T follicular helper cell (primary cell): ENCODE measurements around the gene APBB2.

Source experiments
- DNase-seq: peaks from one replicate; pipeline ENCODE4 v3.0.0-alpha.2; 2020; ENCODE audit warnings: low read depth

The APBB2 gene

DNA sequence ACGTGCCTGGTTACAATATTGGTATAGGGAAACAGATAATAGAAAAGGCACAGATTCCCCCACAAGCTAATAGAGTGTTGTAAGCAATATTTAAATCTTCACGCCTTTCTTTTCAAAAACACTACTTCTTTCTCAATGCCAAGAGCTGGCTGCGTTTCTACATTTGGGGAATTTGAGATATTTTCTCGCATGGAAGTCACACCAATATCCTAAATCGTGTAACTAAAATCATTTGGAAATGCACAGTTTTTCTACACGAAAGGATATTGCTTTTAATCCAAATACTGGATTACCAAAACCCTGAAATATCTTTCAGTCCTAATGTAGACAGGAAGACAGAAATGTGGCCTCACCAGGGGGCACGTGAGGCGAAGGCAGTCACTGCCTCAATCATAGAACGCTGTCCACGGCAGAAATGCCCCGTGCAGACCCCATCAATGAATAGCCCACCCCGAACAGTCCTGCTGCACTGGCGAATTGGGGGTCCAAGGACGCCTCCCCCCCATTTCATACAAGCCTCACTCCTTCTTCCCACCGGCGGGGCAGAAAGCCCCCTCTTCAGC, 358.0 kb downstream of the APBB2 start:
- no peak for DNase-seq

DNA sequence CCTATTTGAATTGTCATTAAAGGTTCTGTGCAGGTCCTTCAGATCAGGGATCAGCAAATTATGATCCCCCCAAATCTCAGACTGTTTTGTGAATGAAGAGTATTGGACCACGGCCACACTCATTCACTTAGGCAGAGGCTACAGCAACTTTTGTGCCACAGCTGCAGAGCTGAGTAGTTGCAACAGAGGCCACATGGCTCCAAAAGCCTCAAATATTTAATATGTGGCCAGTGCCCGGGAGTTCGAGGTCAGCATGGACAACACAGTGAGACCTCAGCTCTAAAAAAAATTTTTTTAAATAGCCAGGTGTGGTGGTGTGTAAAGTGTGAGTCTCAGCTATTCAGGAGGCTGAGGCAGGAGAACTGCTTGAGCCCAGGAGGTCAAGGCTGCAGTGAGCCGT, 363.8 kb downstream of the APBB2 start:
- no peak for DNase-seq

DNA sequence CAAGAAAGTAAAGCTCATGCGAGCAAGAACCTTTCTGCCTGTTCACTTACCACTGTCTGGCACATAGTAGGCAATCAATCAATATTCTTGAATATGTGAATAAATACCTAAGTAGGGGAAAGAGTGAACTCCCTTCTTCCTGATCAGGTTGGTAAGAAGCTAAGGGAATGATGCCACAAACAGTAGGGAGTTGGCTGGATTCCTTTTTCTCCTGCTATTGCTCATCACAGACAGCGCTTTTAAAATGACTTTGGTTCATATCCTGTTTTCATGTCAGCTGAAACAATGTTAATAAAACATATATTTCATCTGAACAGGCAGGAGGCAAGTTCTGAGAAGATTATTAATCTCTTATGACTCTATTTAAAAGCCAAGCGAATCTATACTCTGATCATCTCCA, 365.4 kb downstream of the APBB2 start:
- DNase-seq = no peak

DNA sequence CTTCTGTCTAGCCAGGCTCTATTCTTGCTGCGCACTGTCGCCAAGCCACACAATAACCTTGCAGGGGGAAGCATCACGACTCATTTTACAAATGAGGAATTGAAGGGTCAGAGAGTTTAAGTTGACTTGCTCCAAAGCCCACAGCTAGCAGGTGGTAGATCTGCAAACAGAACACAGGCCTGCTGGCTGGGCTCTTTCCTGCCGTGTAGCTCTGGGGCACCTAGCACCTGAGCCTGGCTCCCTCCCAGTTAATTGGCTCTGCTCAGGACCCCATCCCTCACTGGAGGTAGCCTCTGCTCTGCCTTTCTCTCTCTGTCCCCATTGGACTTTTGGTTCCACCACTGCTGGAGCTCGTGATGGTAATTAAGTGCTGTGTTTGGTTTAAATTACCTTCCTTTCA, 366.1 kb downstream of the APBB2 start:
- DNase-seq = no peak

DNA sequence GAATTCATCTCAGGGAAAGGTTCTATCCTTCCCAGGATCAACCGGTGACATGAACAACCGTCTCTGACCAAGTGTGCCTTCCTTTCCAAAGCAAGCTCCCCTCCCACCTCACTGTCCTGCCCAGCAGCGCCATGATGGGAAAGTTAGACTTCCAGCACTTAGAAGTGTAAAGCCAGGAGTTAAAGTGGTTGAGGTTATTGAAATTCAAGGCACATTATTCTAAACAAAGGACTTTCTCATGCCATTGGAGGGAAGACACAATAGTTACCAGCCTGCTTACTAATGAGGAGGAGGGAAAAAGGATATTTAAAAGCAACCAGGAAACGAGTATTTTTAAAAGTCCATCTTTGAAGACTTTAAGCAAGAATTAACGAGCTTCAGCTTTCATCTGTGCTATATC, 367.8 kb downstream of the APBB2 start:
- no peak for DNase-seq

DNA sequence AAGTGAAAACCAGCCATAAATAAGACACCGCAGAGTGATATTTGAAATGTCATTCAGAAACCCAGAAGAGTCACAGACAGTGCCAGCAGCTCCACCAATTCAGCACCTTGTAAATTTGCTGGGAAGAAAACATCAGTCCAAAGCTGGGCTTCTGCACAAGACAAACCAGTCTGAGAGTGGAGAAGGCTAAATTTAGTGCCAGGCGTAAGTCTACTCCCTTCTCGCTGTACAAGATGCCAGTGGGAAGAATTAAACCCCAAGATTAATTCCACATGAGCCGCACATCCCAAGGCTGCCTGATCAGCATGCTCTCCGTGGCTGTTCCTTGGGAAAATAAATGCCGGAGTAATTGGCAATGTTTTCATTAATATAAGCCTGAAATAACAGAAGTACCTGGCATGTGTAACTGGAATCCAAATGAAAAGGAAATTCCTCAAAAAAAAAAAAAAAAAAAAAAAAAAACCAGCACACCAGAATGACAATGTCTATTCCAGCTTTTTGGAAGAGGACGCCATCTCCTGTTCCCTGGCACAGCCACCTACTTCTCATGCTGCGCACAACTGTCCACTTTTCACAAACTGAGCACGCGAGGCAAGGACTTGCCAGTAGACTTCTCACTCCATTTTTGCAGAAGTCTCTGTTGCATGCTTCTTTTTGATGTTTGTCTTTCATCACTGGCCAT, 369.0 kb downstream of the APBB2 start:
- DNase-seq = no peak

DNA sequence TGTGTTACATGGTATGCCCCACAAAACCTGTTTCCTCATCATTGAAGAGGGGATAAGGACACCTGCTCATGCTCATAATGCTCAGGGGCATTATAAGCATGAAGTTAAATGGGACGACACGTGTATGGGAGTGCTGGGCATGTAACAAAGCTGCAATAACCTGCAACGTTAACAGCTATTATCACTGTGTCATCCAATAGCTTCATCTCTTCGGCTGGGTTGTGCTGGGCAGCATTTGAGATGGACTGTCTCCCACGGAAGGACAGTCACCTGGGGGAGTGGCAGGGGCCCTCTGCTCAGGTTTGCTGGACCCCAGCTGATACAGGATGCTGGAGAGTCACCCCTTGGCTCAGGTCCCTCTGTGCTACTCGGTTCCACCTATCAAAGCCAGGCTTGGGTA, 370.1 kb downstream of the APBB2 start:
- no peak for DNase-seq

DNA sequence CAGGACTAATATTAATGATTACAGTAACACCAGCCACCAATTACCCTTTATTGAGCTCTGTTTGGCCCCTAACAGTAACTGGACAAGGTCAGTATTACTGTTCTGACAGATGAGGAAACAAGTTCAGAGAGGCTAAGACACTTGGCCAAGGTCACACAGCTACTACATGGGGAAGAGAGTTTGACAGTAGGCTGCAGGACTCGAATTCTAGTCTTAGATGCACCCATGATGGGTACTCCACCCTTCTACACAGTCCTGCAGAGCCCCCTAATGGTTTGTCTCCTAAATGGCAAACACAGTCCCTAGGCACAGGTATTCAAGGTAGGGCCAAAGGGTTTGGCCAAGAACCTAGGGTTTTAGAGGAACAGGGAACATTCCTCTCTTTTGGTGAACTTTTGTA, 370.6 kb downstream of the APBB2 start:
- DNase-seq = no peak

DNA sequence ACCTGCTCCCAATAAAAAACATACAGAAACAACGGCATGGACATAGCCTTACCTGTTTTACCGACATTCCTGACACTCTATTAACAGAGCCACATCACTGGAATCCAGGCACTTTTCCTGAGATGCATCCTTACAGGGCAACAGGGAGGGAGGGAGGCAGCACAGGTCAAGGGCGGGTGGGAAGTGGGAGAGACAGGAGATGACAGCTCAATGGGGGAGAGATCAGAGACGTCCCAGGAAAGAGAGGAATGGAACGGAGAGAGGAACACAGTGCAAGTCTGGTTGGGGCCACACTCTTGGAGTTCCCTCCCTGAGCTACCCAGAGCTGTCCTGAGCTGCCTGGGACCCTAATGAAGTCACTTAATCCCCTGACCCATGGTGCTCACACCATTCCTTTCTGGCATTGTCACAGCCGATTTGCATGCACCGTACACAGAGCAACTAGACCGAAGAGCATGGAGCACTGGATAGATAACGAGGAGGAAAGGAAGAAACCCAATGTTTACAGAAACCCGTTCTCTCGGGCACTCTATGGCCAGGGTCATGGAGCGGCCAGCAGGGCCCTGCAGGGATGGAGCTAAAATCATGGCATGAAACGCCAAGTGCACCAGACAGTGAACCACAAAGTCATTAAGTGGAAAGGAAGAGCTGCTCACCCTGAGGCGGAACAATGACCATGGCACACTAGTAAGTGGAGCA, 371.5 kb downstream of the APBB2 start:
- no peak for DNase-seq

DNA sequence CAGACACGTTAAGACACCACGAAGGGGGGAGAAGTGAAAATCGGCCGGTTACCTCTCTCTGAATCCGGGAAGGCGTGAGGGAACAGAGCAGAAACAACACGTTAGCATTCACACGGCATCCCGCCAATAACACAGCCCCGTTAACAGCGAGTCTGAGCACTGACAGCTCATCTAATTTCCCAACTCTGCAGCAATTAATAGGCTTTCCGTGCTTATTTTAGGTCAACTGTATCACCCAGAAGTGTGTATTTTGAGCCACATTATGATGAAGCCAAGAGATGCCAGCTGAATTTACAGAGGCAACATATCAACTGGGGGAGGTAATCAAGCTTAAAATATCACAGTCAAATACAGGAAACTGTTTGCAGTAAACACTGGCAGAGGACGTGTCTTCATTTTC, 372.0 kb downstream of the APBB2 start:
- no peak for DNase-seq

DNA sequence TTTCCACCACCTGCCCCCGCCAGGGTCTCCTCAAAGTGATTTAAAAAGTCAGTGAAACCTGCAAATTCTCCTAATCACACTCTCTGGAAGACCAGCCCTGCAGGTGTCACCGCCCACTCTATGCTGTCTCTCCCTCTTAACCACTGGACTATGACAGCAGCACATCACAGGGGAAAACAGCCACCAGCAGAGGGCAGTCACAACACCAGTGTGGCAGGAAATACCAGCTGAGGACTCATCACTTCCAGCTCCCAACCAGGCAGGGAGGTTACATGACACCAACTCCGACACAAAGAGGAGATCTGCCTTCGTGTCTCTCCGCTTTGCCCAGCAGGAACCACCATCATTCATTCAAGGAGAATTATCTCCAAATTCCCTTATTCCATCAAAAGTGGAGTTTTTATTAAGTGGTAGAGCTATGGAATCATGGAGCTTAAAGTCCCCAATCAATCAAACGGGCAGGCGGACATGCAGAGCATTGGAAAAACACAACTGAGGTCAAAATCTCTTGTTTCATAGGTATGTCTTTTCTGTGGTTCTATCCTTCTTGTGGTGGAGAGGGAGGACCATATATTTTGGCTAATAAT, 373.3 kb downstream of the APBB2 start:
- peak; percentile 42 for DNase-seq

DNA sequence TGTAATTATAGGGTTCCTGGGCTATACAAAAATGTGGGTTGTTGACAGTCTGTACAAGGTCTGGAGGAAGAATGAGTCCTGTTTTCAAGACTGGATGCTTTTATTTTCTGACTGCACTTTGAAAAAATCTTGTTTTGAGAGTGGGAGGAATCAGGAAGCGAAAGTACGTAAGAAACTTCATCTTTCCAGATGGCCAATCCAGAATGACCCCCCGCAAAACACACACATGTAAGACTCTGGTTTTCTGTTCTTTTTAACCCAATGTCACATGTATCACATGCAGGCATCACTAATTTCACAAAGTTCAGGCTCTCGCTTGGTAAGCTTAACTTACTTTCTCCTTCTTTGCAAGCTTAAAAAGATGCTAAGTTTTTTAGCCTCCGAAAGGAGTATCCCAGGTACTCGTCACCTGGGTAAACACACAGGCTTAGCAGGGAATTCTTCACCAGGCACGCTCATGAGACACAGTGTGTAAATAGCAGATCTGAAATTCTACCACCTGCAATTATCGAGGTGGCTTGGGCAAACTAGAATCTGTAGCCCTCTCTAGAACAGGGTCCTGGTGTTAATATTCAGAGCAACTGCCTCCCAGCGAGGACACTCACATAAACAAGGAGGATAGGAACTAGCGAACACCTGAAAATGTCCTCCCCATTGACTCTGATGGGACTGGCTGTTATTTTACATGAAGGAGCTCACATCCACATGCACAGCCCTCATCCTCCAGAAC, 373.9 kb downstream of the APBB2 start:
- no peak for DNase-seq

DNA sequence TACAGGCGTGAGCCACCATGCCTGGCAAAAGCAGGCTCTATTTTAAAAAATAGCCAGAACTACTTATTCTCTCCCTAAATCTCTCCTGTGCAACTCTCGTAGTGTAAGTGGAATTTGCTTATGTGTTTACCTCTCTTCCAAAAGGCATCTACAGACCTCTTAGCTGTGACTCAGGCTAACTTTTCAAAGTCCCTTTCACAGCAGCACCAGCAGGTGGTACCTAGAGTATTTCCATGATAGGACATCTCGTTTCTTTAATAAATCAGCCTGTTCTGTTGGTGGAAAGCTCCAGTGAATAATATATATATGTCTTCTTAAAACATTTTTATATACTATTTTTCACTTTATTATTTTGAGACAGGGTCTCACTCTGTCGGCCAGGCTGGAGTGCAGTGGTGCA, 375.6 kb downstream of the APBB2 start:
- DNase-seq = no peak

DNA sequence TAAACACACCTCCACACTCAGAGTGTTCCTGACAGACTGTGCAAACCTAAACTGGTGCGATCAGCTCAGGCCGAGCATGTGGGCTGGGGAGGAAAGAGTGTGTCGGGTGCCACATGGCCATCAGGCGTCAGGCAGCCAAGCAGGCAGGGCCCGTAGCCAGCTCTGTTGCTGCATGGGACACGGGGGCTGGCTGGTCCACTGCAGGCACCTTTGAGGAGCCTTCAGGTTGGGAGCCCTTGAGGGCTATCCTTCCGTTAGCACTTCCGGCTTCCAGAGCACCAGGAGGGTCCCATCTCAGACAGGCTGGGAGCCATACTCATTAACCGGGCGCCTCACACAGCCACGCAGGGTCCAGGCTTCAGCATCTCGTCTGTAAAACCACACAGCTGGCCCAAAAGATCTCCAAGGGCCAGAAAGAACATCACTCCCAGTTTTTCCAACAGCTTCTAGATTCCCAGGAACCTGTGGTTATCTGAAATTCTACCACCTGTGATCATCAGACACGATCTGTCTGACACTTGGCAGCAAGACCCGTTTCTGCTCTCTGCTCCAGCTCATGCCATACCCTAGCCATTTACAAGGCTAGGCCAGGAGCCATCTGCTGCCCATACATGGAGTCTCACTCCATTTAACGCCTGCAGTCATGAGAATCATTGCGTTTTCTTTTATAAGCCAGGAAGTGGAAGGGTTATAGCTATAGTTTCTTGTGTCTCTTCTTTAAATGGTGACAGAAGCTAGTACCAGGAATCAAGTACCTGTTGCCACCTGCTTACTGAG, 377.1 kb downstream of the APBB2 start:
- no peak for DNase-seq

DNA sequence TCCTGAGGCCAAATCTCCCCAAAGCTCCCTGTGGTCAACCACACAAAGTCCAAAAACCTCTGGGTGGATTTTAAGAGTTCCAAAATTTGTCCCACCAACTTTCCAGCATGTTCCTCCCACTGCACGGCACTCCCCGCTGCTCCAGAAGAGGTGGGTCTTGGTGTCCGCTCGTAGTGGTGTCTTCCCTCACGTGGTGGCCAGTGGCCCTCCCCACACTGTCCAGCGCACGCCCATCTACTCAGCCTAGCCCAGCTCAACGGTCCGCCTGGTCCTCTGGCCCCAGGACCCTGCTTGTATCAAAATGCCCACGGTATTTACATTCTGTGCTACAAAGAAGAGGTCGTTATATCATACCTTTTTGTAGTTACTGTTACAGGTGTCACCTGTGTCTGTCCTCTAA, 381.1 kb downstream of the APBB2 start:
- no peak for DNase-seq

DNA sequence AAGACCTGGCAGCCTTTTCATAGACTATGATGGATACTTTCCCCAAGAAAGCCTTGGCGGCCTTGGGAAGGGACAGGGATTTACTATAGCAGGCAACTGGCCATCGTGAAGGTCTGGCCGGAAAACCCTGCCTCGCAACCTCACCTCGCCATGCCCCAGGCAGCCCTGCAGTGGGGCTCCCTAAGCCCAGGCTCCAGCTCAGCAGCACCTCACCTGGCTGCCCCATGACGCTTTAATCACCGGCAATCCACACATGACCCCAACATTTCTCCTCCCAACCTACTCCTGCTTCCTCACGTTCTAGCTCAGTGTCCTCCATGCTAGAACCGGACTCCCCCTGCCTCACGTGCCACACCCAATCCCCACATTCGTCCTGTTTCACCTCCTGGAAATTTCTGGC, 382.2 kb downstream of the APBB2 start:
- no peak for DNase-seq

DNA sequence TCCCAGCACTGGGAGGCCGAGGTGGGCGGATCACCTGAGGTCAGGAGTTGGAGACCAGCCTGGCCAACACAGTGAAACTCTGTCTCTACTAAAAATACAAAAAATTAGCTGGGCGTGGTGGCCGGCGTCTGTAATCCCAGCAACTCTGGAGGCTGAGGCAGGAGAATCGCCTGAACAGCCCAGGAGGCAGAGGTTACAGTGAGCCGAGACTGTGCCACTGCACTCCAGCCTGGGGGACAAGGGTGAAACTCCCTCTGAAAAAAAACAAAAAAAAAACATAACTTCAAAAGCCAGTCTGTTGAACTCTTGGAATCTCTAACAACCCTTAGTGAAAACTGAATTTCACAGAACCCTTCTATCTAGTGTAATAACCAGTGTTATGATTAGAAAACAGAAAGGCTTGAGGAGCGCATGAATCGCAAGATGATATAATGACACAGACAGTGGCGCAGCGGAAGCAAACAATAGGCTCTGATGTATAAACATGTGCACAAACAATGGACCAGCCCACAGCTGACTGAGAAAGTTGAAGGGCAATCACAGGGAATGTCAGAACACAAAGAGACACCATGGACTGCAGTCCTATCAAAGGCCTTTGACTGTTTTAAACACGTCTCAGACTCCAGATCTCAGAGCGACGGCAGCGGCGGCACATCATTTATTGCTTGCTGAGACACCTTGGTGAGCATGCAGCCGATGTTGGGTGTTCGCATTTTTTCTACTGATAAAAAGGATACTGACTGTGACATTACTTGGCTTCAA, 383.0 kb downstream of the APBB2 start:
- DNase-seq = no peak

DNA sequence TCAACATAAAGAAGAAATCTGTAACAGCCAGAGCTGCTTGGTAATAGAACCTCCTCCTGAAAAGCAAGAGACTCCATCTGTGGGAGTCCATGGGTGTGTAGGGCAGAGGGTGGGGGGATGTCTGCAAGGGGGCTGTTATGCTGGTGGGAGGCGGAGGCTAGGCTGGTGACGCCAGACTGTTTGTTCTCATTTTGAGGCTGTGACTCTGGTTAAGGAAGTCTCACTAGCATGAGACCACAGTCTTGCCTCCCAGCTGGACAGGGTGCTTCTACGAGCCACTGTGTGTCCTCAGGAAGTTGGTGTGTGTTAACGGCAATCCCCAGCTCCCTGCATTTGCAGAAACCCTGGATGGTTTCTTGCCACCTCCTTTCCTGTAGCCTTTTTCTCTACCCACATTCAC, 384.8 kb downstream of the APBB2 start:
- no peak for DNase-seq

DNA sequence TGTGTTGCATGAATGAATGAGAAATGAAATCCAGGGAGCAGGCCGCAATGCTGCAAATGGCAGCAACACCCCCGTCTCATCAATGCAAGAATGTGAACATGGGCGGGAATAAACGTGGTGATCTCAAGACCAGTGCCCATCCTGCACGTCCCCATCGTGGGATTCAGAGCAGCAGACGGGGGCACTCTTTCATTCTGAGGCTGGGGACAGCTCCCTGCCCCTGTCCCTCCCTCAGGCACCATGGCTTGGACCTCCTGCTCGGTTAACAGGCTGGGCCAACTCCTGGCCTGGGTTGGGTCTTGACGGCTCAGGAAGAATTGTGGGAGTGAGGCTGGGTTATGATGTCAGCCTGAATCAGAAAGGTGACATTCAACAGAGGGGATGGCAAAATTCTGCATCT, 385.7 kb downstream of the APBB2 start:
- no peak for DNase-seq

DNA sequence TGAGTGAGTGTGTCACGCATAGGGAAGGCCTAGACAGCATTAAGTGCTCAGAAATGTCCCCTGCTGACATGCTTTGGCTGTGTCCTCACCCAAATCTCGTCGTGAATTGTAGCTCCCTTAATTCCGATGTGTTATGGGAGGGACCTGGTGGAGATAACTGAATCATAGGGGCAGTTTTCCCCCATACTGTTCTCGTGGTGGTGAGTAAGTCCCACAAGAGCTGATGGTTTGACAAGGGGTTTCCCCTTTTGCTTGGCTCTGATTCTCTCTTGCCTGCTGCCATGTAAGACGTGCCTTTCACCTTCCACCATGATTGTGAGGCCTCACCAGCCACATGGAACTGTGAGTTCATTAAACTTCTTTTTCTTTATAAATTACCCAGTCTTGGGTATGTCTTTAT, 386.6 kb downstream of the APBB2 start:
- DNase-seq = no peak

DNA sequence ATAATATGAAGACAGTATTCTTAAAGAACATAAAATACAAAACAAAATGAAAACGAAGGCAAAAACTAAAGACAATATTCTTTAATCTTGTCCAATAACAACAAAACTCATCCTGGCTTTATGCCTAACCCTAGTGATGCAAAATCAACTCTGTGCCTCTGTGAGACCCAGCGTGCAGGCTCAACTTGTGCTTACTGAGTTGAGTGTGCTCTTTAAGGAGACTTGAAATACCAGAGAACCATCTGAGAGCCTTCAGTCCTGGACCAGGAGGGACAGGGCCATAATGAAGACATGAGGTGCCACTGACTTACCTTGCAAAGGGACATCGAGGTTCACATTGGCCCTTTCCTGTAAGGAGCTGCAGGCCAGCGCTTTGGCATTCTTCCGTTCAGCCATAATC, 387.5 kb downstream of the APBB2 start:
- no peak for DNase-seq
